Kidney (tissue), 14 donors: Measurements from ENCODE around the gene TMEM273. TPM values are rescaled to one million over a fixed set of nuclear protein-coding genes. Genes with fewer than 3 reads are reported as not detected.

ENCODE experiments used
- DNase-seq, 5 donors: peaks; one replicate each; pipeline ENCODE4 v3.0.0-alpha.2; 2013 to 2020
- FAIRE-seq: peaks from 2 replicates; lab custom pipeline; 2012; peaks lifted over from hg19 to GRCh38; lab: Jason Lieb, UNC
- H3K27ac ChIP-seq, 2 donors: one replicate each; pipeline ENCODE4 v1.7.0; 2013; ENCODE audit warnings: low read depth in 2 of 2, low read length in 2 of 2, inconsistent platforms in 1 of 2
- H3K27me3 ChIP-seq: one replicate; pipeline ENCODE4 v1.7.1; 2013; ENCODE audit warnings: low read length, inconsistent platforms; ENCODE audit not compliant: control insufficient read depth, insufficient read depth
- H3K36me3 ChIP-seq, 3 donors: one replicate each; pipeline versions ENCODE4 v1.7.0 to v1.7.1; 2013; ENCODE audit warnings: low read length in 3 of 3, control low read depth in 1 of 3, inconsistent platforms in 1 of 3; ENCODE audit not compliant: insufficient read depth in 3 of 3, control insufficient read depth in 2 of 3
- H3K4me1 ChIP-seq, 3 donors: one replicate each; pipeline versions ENCODE4 v1.7.0 to v1.7.1; 2013; ENCODE audit warnings: low read length in 3 of 3, inconsistent platforms in 1 of 3, low read depth in 1 of 3; ENCODE audit not compliant: control insufficient read depth in 2 of 3, insufficient read depth in 2 of 3
- H3K4me3 ChIP-seq, 3 donors: one replicate each; pipeline versions ENCODE4 v1.7.0 to v1.8.1; 2013; ENCODE audit warnings: low read length in 3 of 3, control low read depth in 1 of 3, inconsistent platforms in 1 of 3
- H3K9ac ChIP-seq, 3 donors: one replicate each; pipeline versions ENCODE4 v1.7.0 to v1.7.1; 2013; ENCODE audit warnings: low read length in 3 of 3, control low read depth in 1 of 3, inconsistent platforms in 1 of 3
- H3K9me3 ChIP-seq, 3 donors: one replicate each; pipeline versions ENCODE4 v1.7.0 to v1.7.1; 2013; ENCODE audit warnings: low read length in 3 of 3, control low read depth in 1 of 3, inconsistent platforms in 1 of 3; ENCODE audit not compliant: control insufficient read depth in 2 of 3, insufficient read depth in 1 of 3
- intact Hi-C: fragments of 100-400 bp; cut with DNase I; formaldehyde crosslinking; loops from one replicate; pipeline ENCODE4 v1.11.1; 2022
- polyA plus RNA-seq: library from polyadenylated mRNA; stranded (reverse); fragments of 350-450 nt; fragmentation: Illumina TruSeq; extraction: RNeasy Lipid Tissue Mini Kit (QIAGEN cat#74804); gene quantifications from one replicate; pipeline ENCODE4 v1.2.3, GENCODE V29; 2014; ENCODE audit warnings: low read depth, low replicate concordance; ENCODE audit not compliant: insufficient read depth
- total RNA-seq: library from RNA; stranded (reverse); fragmentation: NEBNext Ultra II Directional; extraction: Animal tissue kit (Norgen Biotek cat#: 25700); gene quantifications from one replicate; pipeline ENCODE4 v1.2.1, GENCODE V29; 2021
- TF ChIP-seq, protein P1 (sequence below): IDR thresholded peaks from 3 replicates; pipeline ENCODE4 v1.5.1; 2012; ENCODE audit warnings: mild to moderate bottlenecking, moderate library complexity, borderline replicate concordance; ENCODE audit not compliant: insufficient read depth; ENCODE audit errors: extremely low read depth
- donor health status: control.
- donor health status: control.
- donor health status: control.
- donor health status: control.
- donor health status: control.
- donor health status: DM: yes; HTN: yes; CAD: no.
- donor health status: Normal renal cell carcinoma (clear cell type).

The TMEM273 gene
- total and polyA plus RNA-seq, 2 donors from 2014 or later, result 3.2 to 16.8 TPM

GRCh38 chr10:49189422-49189821 lies 1.2 kb upstream of the TMEM273 start:
- Histone ChIP-seq H3K27me3 (no peaks in the 10 kb centered on the region), H3K4me1 (peaks cover 0 to 7% (median 6%) of the 10 kb centered on the region in 3 donors), H3K9me3 (no peaks in the 10 kb centered on the region), H3K4me3 (no peak overlapping the region), H3K36me3 (no peaks in the 10 kb centered on the region), H3K9ac (no peak overlapping the region), H3K27ac (no peak overlapping the region)
- FAIRE-seq, result no peak
- DNase-seq, result no peak
- intact Hi-C loops, result no loop called here
- TF ChIP-seq, protein P1, sequence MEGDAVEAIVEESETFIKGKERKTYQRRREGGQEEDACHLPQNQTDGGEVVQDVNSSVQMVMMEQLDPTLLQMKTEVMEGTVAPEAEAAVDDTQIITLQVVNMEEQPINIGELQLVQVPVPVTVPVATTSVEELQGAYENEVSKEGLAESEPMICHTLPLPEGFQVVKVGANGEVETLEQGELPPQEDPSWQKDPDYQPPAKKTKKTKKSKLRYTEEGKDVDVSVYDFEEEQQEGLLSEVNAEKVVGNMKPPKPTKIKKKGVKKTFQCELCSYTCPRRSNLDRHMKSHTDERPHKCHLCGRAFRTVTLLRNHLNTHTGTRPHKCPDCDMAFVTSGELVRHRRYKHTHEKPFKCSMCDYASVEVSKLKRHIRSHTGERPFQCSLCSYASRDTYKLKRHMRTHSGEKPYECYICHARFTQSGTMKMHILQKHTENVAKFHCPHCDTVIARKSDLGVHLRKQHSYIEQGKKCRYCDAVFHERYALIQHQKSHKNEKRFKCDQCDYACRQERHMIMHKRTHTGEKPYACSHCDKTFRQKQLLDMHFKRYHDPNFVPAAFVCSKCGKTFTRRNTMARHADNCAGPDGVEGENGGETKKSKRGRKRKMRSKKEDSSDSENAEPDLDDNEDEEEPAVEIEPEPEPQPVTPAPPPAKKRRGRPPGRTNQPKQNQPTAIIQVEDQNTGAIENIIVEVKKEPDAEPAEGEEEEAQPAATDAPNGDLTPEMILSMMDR, result no peak

GRCh38 chr10:49187044-49187484 lies 1.1 kb downstream of the TMEM273 start:
- Histone ChIP-seq H3K9ac (no peak overlapping the region), H3K4me3 (no peak overlapping the region), H3K36me3 (no peaks in the 10 kb centered on the region), H3K4me1 (peaks cover 0 to 7% (median 6%) of the 10 kb centered on the region in 3 donors), H3K9me3 (no peaks in the 10 kb centered on the region), H3K27me3 (no peaks in the 10 kb centered on the region), H3K27ac (no peak overlapping the region)
- intact Hi-C loops, result no loop called here
- DNase-seq, result peak in 1 of 5 donors; percentile 6
- no peak for FAIRE-seq
- TF ChIP-seq, protein P1, result no peak

DNA sequence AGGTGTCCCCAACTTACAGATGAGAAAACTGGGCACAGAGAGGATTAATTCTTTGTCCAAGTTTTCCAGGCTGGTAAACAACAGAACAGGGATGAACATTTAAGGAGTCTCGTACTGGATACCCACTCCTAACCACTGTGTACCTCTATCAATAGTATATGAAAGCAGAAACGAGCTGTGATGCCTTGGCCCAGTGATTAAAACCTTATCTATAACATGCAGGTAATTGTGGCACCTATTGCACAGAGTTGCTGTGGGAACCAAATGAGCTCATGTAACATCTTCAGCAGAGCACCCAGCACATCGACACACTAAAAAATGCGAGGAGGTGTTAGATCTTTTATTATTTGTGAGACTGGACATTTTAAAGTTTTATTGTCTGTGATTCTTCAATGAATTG lies 1.6 kb downstream of the TMEM273 start:
- Histone ChIP-seq H3K4me3 (no peak overlapping the region), H3K27ac (no peak overlapping the region), H3K9ac (no peak overlapping the region), H3K27me3 (no peaks in the 10 kb centered on the region), H3K9me3 (no peaks in the 10 kb centered on the region), H3K4me1 (peaks cover 0 to 7% (median 6%) of the 10 kb centered on the region in 3 donors), H3K36me3 (no peaks in the 10 kb centered on the region)
- FAIRE-seq (no peak), DNase-seq (no peak)
- intact Hi-C loops, result no loop called here
- TF ChIP-seq, protein P1, result no peak

DNA sequence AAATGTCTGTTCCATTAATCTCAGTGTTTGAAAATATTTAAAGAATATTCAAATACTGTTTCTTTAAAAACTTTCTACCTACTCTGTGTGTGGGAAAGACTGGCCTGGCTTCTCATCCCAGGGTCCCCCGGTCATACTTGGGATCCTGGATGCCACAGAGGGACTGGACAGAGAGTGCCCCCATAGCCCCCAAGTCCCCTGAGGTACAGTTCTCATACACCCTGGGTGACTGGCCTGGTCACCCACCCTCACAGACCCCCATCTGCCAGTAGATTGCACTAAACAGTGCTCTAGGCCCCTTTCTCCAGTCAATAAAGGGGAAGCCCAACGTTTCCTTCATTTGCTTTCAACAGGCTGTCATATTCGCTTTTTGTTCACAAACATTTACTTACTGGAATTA lies 3.0 kb downstream of the TMEM273 start:
- Histone ChIP-seq H3K36me3 (no peaks in the 10 kb centered on the region), H3K27ac (no peak overlapping the region), H3K4me1 (peaks cover 0 to 7% (median 6%) of the 10 kb centered on the region in 3 donors), H3K9me3 (no peaks in the 10 kb centered on the region), H3K27me3 (no peaks in the 10 kb centered on the region), H3K9ac (no peak overlapping the region), H3K4me3 (no peak overlapping the region)
- FAIRE-seq (no peak), DNase-seq (no peak)
- TF ChIP-seq, protein P1, result no peak
- intact Hi-C loops, result no loop called here
